A549 (cell line): ENCODE results near the gene METTL24. TPM values are rescaled to one million over a fixed set of nuclear protein-coding genes. Genes with fewer than 3 reads are reported as not detected.

Source experiments
- ATAC-seq, 2 experiments: fragments of 200-7000 bp in 1 of 2; fragments of >200 bp in 1 of 2; cut with Nextera tagmentation in 1 of 2; cut with Tn5 transposase in 1 of 2; 3 replicates each; pipeline versions ENCODE4 v1.8.0 to v1.9.1; 2018 to 2020; ENCODE audit warnings: mild to moderate bottlenecking in 1 of 2, moderate library complexity in 1 of 2
- CTCF ChIA-PET: fragments of 300-600 bp; sonication (Branson Sonifier 250); formaldehyde crosslinking; extraction: SDS; loops from one replicate; lab custom pipeline; 2021; ENCODE audit warnings: antibody characterized with exemption, inconsistent platforms; lab: Yijun Ruan, JAX
- POLR2A ChIA-PET: fragments of 350-600 bp; formaldehyde crosslinking; extraction: SDS; loops from one replicate; lab custom pipeline; 2021; ENCODE audit warnings: antibody characterized with exemption, inconsistent platforms; lab: Yijun Ruan, JAX
- DNase-seq, 2 experiments: peaks; one replicate each; pipeline versions ENCODE4 v3.0.0 to v3.0.0-alpha.2; 2011 to 2016; ENCODE audit warnings: low read depth in 1 of 2, low spot score in 1 of 2
- FAIRE-seq: peaks from 2 replicates; lab custom pipeline; 2011; peaks lifted over from hg19 to GRCh38; lab: Jason Lieb, UNC
- H3K27ac ChIP-seq, 2 experiments: fragments of >200 bp; sonication (Bioruptor Twin); formaldehyde crosslinking; 3 replicates each; pipeline ENCODE4 v1.5.1; 2016 to 2017
- H3K4me1 ChIP-seq: fragments of >200 bp; sonication (Bioruptor Twin); formaldehyde crosslinking; 3 replicates; pipeline ENCODE4 v1.6.1; 2016
- H3K4me2 ChIP-seq: fragments of >200 bp; sonication (Bioruptor Twin); formaldehyde crosslinking; 3 replicates; pipeline ENCODE4 v1.6.1; 2016
- H3K4me3 ChIP-seq: fragments of >200 bp; sonication (Bioruptor Twin); formaldehyde crosslinking; 3 replicates; pipeline ENCODE4 v1.5.1; 2016
- H3K9me3 ChIP-seq: fragments of >200 bp; sonication (Bioruptor Twin); formaldehyde crosslinking; 3 replicates; pipeline ENCODE4 v1.6.1; 2016
- BCL3 ChIP-seq: fragments of >200 bp; sonication (Bioruptor Twin); formaldehyde crosslinking; IDR thresholded peaks from 3 replicates; pipeline ENCODE4 v1.6.1; 2016
- CBX2 ChIP-seq: fragments of 200-600 bp; sonication (generic); IDR thresholded peaks from 2 replicates; pipeline ENCODE4 v1.6.1; 2016; ENCODE audit warnings: low read depth, mild to moderate bottlenecking, borderline replicate concordance
- CBX8 ChIP-seq: fragments of 200-600 bp; sonication (generic); IDR thresholded peaks from 2 replicates; pipeline ENCODE4 v1.6.1; 2016
- CHD4 ChIP-seq: fragments of 200-600 bp; sonication (generic); IDR thresholded peaks from 2 replicates; pipeline ENCODE4 v1.6.1; 2016; ENCODE audit warnings: antibody characterized with exemption, mild to moderate bottlenecking, borderline replicate concordance
- E2F6 ChIP-seq: IDR thresholded peaks from 2 replicates; pipeline ENCODE4 v1.6.1; 2012; ENCODE audit warnings: low read depth, borderline replicate concordance
- ELK1 ChIP-seq: fragments of 150-350 bp; IDR thresholded peaks from 2 replicates; pipeline ENCODE4 v1.6.1; 2014; ENCODE audit warnings: low read depth, mild to moderate bottlenecking, low read length
- FOSL2 ChIP-seq, 2 experiments: fragments of 450-650 bp in 1 of 2; fragments of >200 bp in 1 of 2; sonication (Bioruptor Twin) in 1 of 2; formaldehyde crosslinking; IDR thresholded peaks; 2 replicates each; pipeline versions ENCODE4 v1.5.0 to v1.6.1; 2016 to 2020; ENCODE audit warnings: mild to moderate bottlenecking in 1 of 2, moderate library complexity in 1 of 2
- HES2 ChIP-seq: fragments of >200 bp; sonication (Bioruptor Twin); formaldehyde crosslinking; IDR thresholded peaks from 2 replicates; pipeline ENCODE4 v1.6.1; 2016
- HOXA7 ChIP-seq: fragments of 250-450 bp; sonication (Bioruptor Pico); IDR thresholded peaks from 2 replicates; pipeline ENCODE4 v1.5.0; 2020; ENCODE audit warnings: mild to moderate bottlenecking, moderate library complexity
- HOXB5 ChIP-seq: fragments of 250-450 bp; sonication (Bioruptor Pico); IDR thresholded peaks from 2 replicates; pipeline ENCODE4 v1.5.0; 2020; ENCODE audit warnings: mild to moderate bottlenecking, moderate library complexity
- MAFK ChIP-seq: fragments of 450-650 bp; IDR thresholded peaks from 2 replicates; pipeline ENCODE4 v1.6.1; 2014; ENCODE audit not compliant: partially characterized antibody
- NR3C1 ChIP-seq: fragments of >200 bp; sonication (Bioruptor Twin); formaldehyde crosslinking; IDR thresholded peaks from 3 replicates; pipeline ENCODE4 v1.6.1; 2017
- REST ChIP-seq: fragments of 200-600 bp; sonication (generic); IDR thresholded peaks from 2 replicates; pipeline ENCODE4 v1.6.1; 2016; ENCODE audit warnings: antibody characterized with exemption, mild to moderate bottlenecking, moderate library complexity
- RFX5 ChIP-seq: fragments of 450-650 bp; IDR thresholded peaks from 2 replicates; pipeline ENCODE4 v1.7.1; 2014; ENCODE audit warnings: antibody characterized with exemption, mild to moderate bottlenecking, moderate library complexity
- SMC3 ChIP-seq: fragments of >200 bp; sonication (Bioruptor Twin); formaldehyde crosslinking; IDR thresholded peaks from 3 replicates; pipeline ENCODE4 v1.6.1; 2018; ENCODE audit warnings: inconsistent platforms
- WGBS: methylation state at CpG from one replicate; pipeline ENCODE4 v1.1.6; 2017; ENCODE audit errors: missing lambda C conversion rate; 5-methylcytosine and 5-hydroxymethylcytosine counted together
- polyA plus RNA-seq, 4 experiments: library from polyadenylated mRNA; depleted of rRNA in 3 of 4; stranded (reverse); fragments of >200 nt; fragmentation: RNase III in 1 of 4; extraction: RNeasy Plus Mini Kit Qiagen cat#74134 plus additional on column Dnase treatment in 1 of 4; gene quantifications; 2 replicates in 3 of 4; 3 replicates in 1 of 4; pipeline ENCODE4 v1.2.3, GENCODE V29; 2011 to 2017

The METTL24 gene
- polyA plus RNA-seq, 2 of the 4 experiments (the other 2 are of a cell fraction): not detected

GRCh38 chr6:110366975-110367374 is 8.8 kb upstream of the METTL24 start:
- no peak overlapping the region for H3K4me3 ChIP-seq
- TF ChIP-seq HOXB5: no peak
- TF ChIP-seq E2F6: no peak
- no peak for TF ChIP-seq CBX8
- no peak for TF ChIP-seq BCL3
- FAIRE-seq (no peak), DNase-seq (no peak), ATAC-seq (no peak)
- H3K4me2 ChIP-seq: no peak overlapping the region
- no peaks in the 10 kb centered on the region for H3K9me3 ChIP-seq
- H3K4me1 ChIP-seq: no peaks in the 10 kb centered on the region
- H3K27ac ChIP-seq: no peak overlapping the region
- POLR2A ChIA-PET: no interaction called here
- CTCF ChIA-PET: no interaction called here
- 34% methylated on average over 2 of the region's 2 CpGs for WGBS

- no peak for TF ChIP-seq HOXA7 (CRISPR knock-in tag)
- no peak for TF ChIP-seq RFX5
- TF ChIP-seq HES2: no peak
- no peak for TF ChIP-seq CHD4
- no peak for TF ChIP-seq REST
- TF ChIP-seq FOSL2 (IDR thresholded peaks at IDR 0.05): no peak
- no peak for TF ChIP-seq FOSL2 (CRISPR knock-in tag; IDR thresholded peaks at IDR 0.05)
- no peak for TF ChIP-seq MAFK
- TF ChIP-seq HOXB5: no peak
- TF ChIP-seq SMC3: no peak
- TF ChIP-seq ELK1: no peak
- TF ChIP-seq E2F6: no peak
- no peak for TF ChIP-seq CBX2
- no peak for TF ChIP-seq NR3C1
- H3K4me2 ChIP-seq: no peak overlapping the region
- no peak for DNase-seq
- ATAC-seq: no peak
- H3K4me3 ChIP-seq: no peak overlapping the region
- no peak overlapping the region for H3K27ac ChIP-seq
- H3K9me3 ChIP-seq: no peaks in the 10 kb centered on the region
- no peaks in the 10 kb centered on the region for H3K4me1 ChIP-seq
- no peak for FAIRE-seq
- CTCF ChIA-PET: interaction anchor here (0.5 to 1.5 kb wide), 3 partner anchors 12 to 819 kb away, joined by 3 to 5 read pairs (median 3); no protein-coding TSS in a partner anchor
- POLR2A ChIA-PET: no interaction called here
- 30% methylated on average over 2 of the region's 2 CpGs for WGBS
These were observed 8.1 kb upstream of the METTL24 start for GRCh38 chr6:110366256-110366655.
